GM18511 (cell line): Measurements from ENCODE around the gene FUT9.
"Not testable (repeated sequence)": the region's sequence is repeated elsewhere in the genome, so short reads cannot be mapped to it uniquely, and the experiment has no call there.

Source experiments
- ATAC-seq: cut with Tn5 transposase; IDR thresholded peaks from one replicate; pipeline ENCODE4 v1.9.1; 2021; ENCODE audit warnings: mild to moderate bottlenecking, moderate library complexity; ENCODE audit not compliant: unreplicated experiment

The FUT9 gene

DNA sequence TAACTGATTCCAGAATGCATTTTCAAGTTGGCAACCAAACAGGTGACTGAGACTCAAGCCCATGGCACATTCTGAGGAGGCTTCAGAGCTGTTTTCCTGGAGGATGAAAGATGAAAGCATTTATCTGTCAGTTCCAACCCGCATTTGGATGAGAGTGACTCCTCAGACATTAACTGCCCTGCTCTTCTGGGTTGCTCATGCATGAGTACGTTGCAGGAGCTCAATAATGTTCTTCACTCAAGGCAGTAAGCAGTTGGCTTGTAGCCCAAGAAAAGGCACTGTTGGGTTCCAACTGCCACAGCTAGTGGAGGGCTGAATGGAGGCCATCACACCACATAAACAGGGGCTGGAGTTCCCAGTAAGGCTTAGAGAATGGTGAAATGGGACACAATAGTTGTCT lies 155.3 kb downstream of the FUT9 start:
- no peak for ATAC-seq

DNA sequence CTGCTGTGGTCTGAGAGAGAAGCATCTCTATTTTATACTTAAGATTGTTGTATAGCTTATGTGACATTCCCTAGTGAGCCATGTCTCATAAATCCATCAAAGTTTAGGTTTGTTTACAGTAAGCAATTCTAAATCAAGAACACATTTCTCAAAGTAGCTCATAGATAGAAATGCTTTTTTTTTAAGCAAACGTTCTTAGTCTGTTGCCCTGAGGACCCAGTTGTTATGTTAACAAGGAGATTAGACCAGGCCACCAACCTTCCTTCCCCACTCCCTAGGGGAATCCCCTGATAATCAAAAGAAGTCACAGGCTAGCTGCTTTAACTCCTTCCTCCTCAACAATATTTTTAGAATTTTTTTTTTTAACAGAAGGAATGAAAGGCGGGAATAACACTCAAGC lies 169.0 kb downstream of the FUT9 start:
- no peak for ATAC-seq

DNA sequence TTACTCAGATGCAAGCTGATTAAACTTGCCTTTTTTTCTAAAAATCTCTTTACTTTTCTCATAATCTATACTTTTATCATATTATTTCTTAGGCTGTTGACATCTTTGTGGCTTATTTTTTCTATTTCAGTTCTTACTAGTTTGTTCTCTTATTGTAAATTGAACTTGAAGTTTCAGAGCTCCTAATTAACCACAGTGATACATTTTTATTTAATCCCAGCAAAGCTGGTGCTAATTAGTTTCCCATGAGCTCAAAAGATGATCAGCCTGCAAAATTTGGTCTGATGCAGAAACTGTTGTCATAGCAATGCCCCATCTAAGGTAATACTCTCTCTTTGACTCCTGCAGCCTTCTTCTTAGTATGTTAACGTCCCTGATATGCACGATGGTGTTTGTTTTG lies 170.3 kb downstream of the FUT9 start:
- no peak for ATAC-seq

DNA sequence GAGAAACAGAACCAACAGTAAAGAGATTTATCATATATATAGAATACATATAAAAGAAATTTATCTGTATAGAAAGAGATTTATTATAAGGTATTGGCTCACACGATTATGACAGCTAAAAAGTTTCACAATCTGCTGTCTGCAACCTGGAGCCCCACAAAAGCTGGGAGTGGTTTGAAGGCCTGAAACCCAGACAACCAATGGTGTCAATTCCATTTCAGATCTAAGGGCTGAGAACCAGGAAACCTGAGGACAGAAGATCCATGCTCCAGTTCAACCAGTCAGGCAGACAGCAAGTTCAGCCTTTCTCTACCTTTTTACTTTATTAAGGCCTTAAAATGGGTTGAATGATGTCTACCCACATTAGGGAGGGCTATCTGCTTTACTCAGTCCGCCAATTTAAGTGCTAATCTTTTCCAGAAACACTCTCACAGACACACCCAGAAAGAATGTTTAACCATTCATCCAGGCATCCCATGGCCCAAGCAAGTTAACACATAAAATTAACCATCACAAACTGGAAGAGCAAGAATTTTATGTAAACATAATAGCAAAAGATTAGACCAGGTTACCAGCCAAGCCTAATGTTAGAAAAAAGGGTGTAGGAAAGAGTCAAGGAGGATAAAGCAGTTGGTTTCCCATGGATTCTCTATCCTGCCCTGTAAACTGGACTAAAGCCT lies 170.9 kb downstream of the FUT9 start:
- no peak for ATAC-seq

DNA sequence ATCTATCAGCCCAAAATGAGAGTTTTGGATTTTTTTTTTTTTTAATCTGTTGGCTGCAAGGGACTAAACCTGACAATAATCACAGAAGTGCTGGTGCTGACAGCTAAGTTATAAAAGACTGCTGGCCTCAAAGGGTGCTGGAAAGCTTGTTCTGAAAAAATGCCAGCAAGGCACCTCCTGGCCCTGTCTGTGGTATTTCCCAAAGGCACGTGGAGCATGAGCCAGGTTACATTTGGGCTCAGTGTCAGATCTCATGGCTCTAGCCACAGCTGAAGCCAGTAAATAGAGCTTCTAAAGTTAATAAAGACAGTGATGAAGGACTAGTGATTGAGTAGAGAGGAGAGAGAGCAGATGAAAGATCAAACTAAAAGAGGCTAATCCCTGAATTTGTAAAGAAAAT lies 178.9 kb downstream of the FUT9 start:
- no peak for ATAC-seq

DNA sequence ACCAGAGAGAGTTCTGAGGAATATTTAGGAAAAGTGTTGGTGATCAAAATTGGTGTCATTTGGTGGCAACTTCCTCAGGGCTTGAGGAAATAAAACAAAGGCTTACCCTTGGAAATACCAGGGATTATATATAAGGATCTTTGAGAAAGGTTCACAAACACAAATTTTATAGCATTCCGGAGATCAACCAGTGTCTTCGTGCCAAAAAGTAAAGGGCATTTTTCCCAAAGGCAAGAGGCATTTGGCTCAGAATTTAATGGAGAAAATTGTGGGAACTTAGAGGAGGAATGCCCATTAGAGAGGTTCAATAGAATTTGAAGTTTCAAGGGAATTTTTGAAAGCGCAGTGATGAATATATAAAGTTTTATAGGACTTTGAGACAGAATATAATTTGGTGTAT lies 179.5 kb downstream of the FUT9 start:
- ATAC-seq, result no peak

DNA sequence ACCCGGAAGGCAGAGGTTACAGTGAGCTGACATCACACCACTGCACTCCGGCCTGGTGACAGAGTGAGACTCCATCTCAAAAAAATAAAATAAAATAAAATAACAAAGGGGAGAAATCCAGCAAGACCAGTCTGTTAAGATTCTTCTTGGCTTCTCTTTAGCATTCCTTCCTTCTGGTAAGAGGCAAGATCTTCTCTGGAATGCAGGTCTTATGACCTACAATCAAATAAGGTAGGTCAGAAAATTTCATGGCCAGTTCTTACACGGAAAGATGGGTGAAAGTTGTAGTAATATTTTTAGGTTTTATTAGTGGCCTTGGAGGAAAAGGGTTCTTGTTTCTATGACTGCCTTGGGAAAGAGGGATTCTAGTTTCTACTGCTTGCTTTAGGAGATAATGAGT lies 180.9 kb downstream of the FUT9 start:
- ATAC-seq, result no peak

DNA sequence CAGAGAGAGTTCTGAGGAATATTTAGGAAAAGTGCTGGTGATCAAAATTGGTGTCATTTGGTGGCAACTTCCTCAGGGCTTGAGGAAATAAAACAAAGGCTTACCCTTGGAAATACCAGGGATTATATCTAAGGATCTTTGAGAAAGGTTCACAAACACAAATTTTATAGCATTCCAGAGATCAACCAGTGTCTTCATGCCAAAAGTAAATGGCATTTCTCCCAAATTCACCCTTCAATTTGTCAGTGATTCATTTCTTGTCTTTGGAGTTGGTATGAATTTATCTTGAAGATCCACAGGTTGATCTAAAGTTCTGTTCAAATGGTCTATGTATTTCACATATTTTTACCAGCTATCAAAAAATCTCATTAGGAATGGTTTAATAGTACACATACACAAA lies 181.5 kb downstream of the FUT9 start:
- no peak for ATAC-seq

DNA sequence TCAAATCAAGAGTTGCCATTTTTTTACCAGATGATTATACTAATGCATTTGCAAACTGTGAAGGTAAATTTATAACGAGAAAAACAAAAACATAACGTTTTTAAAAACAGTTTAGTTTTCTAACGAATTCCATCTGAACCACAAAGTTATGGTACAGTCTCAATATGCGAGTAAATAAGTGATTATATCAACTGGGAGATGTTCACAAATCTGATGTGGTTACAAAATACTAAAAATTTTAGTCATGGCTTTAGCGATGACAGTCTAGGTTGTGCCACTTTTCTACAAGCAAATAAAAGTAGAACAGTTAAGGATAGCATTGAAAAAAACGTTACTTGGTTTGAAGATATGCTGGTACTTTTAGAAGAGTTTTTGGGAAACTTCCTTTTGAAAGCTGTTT lies 186.8 kb downstream of the FUT9 start:
- no peak for ATAC-seq

DNA sequence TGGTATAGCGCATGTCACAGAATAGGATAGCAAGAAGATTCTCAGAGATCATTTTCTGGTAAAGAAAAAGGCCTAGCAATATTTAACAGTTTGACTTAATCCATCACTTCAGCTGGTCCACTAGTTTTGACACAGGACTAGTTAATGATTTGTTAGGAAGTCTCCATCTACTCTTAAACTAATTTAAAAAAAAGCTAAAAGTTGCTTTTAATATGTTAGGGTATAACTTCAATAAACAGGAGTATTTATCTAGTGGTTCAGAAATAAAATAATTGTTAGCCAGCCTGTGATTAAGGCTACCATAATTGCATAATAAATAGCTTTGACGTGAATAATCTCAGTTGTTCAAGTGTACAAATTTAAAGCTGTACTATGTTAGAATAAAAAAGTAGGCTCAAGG lies 195.6 kb downstream of the FUT9 start:
- ATAC-seq, result no peak

DNA sequence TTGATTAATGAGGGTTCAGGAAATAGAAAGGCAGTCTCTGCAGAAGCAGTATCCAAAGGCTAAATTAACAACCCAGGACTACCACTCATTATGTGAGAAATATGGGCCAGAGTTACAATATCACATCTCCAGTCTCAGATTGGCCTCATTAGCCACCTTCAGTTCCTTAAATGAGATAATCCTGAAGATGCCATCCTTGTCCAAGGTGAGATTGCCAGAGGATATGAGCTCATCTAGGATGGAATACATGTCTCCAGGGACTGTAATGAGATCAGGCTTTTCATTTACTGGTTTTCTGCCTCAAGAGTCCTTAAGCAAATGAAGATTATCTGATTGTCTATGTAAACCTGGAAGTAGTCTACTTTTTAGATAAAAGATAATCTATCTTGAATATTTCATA lies 196.3 kb downstream of the FUT9 start:
- ATAC-seq, result no peak

DNA sequence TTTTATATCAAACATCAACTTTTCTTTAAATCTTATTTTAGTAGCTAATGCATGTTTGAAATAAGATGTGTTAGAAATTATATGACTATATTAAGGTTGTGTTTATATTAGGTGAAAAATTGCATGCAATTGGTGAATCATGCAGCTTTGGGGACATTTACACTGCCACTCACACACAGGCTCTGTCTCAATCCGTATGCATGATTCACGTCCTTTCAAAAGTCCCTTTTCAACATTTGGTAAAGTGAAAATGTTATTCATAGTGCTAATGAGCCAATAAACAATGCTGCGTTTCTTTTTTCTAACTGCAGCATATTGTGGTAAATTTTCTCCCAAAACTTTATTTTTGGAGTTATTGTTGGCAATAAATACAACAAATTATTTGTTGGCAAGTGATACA lies 198.0 kb downstream of the FUT9 start:
- no peak for ATAC-seq

DNA sequence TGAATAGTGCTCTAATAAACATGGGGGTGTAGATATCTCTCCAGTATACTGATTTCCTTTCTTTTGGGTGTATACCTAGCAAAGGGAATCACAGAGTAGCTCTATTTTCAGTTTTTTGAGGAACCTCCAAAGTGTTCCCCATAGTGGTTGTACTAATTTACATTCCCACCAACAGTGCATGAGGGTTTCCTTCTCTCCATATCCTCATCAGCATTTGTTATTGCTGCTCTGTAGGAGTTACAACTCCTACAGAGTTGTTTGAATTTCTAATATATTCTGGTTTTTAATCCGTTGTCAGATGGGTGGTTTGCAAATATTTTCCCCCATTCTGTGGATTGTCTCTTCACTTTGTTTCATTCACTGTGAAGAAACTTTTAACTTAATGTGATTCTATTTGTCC lies 207.9 kb downstream of the FUT9 start:
- ATAC-seq, result no peak

DNA sequence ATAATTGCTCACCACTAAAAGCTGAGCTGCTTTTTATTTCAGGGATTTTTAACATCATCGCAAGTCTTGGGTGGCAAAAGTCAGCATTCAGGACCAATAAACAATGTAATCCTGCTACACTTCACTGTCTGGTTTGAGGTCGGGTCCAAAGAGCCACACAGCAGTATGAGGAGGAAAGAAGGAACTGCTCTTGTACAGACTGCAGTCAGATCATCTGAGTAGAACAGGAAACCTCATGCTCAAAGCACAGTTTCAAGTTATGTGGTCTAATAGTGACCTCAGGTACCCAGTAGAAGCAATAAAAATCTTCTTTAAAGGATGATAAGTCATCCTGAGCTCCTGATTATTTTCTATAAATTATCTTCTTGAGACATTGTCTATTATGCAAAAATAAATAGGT lies 211.4 kb downstream of the FUT9 start:
- ATAC-seq, result no peak

DNA sequence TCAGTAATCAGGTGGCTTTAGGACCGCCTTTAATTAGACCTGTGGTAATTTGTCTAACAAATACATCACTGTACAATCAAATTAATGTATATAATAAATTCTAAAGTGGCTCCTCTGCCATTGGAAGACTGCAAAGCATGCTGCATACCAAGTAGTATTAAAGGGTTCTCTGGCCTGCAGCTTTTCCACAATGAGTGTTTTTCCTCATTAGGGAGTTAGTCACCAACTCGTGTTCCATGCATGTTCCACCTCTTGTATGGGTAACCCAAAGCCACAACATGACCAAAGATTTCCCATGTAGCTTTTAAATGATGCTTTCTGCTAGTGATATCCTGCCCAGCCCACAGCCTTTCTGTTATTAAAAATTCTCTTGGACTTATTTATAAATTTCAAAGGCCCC lies 218.7 kb downstream of the FUT9 start:
- ATAC-seq, result no peak

DNA sequence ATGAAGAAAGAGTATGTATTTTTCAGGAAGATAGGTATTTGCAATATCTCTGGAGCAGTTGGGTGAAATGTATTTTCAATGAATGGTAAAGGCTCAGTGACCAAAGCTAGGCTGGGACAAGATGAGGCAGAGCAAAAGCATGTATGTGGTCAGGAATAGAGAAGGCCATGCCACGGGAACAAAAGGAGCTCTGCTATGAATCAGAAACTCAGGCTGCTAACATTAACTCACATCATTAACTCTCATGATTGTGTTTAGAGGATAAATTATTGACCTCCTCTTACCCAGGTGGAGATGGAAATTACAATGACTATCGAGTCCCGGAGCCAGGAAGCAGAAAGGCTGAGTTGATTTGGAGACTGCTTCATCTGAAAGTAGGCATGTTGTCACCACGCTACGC lies 220.2 kb downstream of the FUT9 start:
- no peak for ATAC-seq

DNA sequence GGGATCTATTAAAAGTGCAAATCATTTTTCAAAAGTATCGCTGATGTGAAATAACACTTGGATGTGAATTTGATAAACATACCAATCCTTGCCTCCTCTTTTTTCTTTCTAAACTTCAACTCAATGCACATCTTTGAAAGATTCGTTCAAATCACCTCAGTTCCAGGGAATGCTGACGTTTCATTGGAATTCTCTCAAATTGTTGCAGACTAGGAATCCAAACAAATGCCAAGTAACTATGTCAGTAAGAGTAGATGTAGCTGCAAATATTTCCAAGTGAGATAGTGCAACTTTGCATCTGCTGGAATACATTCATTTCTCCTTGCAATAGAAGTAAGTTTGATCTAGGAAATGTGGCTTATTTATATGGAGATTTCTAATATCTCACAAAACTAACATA lies 220.7 kb downstream of the FUT9 start:
- ATAC-seq, result no peak

DNA sequence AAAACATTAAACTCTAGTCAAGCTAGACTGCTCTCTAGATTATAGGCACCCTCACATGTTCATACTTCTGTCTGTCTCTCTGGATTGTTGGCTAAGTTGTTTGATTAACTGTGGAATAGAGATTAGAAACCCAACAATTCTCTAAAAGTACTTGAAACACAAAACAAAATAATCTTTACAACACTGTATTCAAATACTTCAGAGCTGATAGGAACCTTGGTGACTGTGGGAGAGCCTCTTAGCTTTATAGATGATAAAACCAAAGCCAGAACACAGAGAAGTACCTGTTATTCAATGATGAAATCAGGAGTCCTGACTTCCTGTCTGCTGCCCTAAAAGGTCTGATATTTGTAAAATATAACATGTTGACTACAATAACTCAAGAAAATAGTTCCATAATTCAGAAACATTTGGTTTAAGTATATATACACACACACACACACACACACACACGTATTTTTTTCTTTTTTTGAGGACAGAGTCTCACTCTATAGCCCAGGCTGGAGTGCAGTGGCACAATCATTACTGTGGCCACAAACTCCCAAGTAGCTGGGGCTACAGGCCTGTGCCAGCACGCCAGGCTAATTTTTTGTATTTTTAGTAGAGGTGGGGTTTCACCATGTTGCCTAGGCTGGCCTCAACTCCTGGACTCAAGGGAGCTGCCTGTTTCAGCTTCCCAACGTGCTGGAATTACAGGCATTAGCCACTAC lies 222.0 kb downstream of the FUT9 start:
- no peak for ATAC-seq

DNA sequence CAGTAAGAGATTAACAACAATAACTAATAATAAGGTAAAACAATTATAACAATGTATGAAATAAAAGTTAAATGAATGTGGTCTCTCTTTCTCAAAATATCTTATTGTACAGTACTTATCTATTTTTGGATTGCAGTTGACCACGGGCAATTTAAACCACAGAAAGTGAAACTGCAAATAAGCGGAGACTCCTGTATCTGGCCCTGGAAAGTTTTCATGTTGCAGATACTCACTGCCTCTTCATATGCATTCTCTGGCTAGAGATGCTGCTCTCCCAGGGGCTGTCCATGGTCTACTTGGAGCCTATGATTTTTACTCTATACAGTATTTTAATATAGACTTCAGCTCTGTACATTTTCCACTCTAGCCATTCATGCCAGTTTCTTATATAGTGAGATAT lies 230.8 kb downstream of the FUT9 start:
- no peak for ATAC-seq

DNA sequence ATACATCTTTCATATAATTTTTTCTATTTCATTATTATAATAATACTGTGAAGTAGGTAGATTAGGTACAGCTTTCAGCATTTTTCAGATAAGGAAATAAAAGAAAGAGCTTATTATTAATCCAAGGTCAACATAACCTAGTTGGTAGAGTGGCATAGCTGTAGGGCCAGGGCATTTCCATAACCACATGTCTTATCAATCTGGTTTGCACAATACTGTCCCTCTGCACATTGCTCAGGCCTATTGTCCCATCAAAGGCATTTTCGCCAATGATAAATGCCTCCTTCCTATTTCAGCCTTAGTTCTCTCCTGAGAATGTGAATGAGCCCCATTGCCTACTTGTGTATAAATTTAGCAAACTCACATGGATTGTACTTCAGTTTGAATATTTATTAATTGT lies 234.0 kb downstream of the FUT9 start:
- no peak for ATAC-seq

DNA sequence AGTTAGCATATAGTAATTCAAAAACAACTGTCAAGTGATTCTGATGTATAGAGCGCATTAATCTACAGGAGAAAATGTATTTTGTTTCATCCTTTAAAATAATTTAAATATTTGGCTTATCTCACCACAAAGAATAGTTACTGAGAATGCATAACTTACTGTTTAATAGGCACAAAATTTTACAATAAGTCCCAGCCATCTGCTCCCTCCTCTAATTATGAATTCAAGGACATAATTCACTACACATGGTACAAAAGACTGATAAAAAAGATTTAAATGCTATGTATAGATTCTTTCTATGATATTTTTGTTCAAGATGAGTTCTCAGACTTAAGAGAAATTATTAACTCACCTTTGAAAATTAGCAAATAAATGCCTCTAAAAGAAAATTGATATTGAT lies 242.0 kb downstream of the FUT9 start:
- ATAC-seq, result no peak

DNA sequence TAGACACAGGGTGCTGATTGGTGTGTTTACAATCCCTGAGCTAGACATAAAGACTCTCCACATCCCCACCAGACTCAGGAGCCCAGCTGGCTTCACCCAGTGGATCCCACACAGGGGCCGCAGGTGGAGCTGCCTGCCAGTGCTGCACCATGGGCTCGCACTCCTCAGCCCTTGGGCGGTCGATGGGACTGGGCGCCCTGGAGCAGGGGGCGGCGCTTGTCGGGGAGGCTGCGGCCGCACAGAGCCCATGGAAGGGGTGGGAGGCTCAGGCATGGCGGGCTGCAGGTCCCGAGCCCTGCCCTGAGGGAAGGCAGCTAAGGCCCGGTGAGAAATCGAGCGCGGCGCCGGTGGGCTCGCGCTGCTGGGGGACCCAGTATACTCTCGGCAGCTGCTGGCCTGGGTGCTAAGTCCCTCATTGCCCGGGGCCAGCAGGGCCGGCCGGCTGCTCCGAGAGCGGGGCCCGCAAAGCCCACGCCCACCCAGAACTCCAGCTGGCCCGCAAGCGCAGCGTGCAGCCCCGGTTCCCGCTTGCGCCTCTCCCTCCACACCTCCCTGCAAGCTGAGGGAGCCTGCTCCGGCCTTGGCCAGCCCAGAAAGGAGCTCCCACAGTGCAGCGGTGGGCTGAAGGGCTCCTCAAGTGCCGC lies 245.1 kb downstream of the FUT9 start:
- not testable (repeated sequence) for ATAC-seq
